Cardiac muscle cell (in vitro differentiated cells and primary cell): ENCODE results near the gene TRPC6. TPM values are rescaled to one million over a fixed set of nuclear protein-coding genes. Genes with fewer than 3 reads are reported as not detected.
"Not testable (repeated sequence)": the region's sequence is repeated elsewhere in the genome, so short reads cannot be mapped to it uniquely, and the experiment has no call there.

Experiments used
- DNase-seq, 2 donors: peaks; one replicate each; pipeline versions ENCODE4 v3.0.0 to v3.0.0-alpha.2; 2010 to 2017; ENCODE audit warnings: low read depth in 1 of 2, low spot score in 1 of 2
- H3K27ac ChIP-seq: fragments of 200-600 bp; sonication (generic); 2 replicates; pipeline ENCODE4 v1.5.1; 2016
- H3K27me3 ChIP-seq: fragments of 200-600 bp; sonication (generic); 2 replicates; pipeline ENCODE4 v1.6.0; 2016; ENCODE audit warnings: control low read depth
- H3K36me3 ChIP-seq: fragments of 200-600 bp; sonication (generic); 2 replicates; pipeline ENCODE4 v1.5.1; 2016; ENCODE audit warnings: control low read depth
- H3K4me1 ChIP-seq: fragments of 200-600 bp; sonication (generic); 2 replicates; pipeline ENCODE4 v1.8.1; 2017; ENCODE audit warnings: low read depth, mild to moderate bottlenecking, mixed run types
- H3K4me3 ChIP-seq: fragments of 200-600 bp; sonication (generic); 2 replicates; pipeline ENCODE4 v1.5.1; 2016; ENCODE audit warnings: mild to moderate bottlenecking
- H3K9me3 ChIP-seq: fragments of 200-600 bp; sonication (generic); 2 replicates; pipeline ENCODE4 v1.5.1; 2017; ENCODE audit warnings: low read depth, mild to moderate bottlenecking, control low read depth
- polyA plus RNA-seq: library from polyadenylated mRNA; unstranded; fragments of >200 nt; fragmentation: Nextera tagmentation; extraction: Ambion mirVana; gene quantifications from 2 replicates; pipeline ENCODE4 v1.2.1, GENCODE V29; 2016
- total RNA-seq: library from RNA; depleted of rRNA; stranded (reverse); fragments of >200 nt; gene quantifications from 2 replicates; pipeline ENCODE4 v1.2.3, GENCODE V29; 2016
- TF ChIP-seq, protein P1 (sequence below): IDR thresholded peaks from 2 replicates; pipeline ENCODE4 v1.5.1; 2012; ENCODE audit warnings: low read depth, mild to moderate bottlenecking, low read length

Gene TRPC6
- total and polyA plus RNA-seq, 2 experiments from 2014 or later = not detected

DNA sequence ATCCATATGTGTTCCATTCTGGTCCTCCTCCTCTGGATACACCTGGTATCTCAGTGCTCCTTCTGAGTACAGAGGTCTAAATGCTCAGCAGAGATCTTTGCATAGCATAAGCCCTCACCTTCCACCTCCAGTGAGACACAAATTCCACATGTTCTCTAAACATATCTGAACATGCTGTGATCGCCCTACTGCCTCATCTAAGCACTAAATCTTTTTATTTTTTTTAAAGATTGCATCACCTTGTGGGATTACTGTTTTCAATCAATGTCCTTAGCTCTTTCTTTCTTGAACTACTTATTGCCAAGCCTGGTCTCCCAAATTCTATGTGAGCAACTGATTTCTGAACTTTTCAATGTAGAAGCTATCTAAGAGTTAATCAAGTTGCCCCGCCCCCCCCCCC, 113.4 kb downstream of the TRPC6 start:
- TF ChIP-seq, protein P1, sequence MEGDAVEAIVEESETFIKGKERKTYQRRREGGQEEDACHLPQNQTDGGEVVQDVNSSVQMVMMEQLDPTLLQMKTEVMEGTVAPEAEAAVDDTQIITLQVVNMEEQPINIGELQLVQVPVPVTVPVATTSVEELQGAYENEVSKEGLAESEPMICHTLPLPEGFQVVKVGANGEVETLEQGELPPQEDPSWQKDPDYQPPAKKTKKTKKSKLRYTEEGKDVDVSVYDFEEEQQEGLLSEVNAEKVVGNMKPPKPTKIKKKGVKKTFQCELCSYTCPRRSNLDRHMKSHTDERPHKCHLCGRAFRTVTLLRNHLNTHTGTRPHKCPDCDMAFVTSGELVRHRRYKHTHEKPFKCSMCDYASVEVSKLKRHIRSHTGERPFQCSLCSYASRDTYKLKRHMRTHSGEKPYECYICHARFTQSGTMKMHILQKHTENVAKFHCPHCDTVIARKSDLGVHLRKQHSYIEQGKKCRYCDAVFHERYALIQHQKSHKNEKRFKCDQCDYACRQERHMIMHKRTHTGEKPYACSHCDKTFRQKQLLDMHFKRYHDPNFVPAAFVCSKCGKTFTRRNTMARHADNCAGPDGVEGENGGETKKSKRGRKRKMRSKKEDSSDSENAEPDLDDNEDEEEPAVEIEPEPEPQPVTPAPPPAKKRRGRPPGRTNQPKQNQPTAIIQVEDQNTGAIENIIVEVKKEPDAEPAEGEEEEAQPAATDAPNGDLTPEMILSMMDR = no peak
- Histone ChIP-seq H3K4me1 (peaks cover 7% of the 10 kb centered on the region), H3K36me3 (no peaks in the 10 kb centered on the region), H3K4me3 (no peak overlapping the region), H3K9me3 (no peaks in the 10 kb centered on the region), H3K27ac (no peak overlapping the region), H3K27me3 (no peaks in the 10 kb centered on the region)
- no peak for DNase-seq

- peak in 1 of 2 donors; percentile 18 for DNase-seq
- H3K27ac ChIP-seq = peak overlapping the region; percentile 43
- TF ChIP-seq, protein P1 = no peak
Measured at GRCh38 chr11:101466352-101466751, 117.5 kb downstream of the TRPC6 start.

GRCh38 chr11:101464388-101464787, 119.4 kb downstream of the TRPC6 start:
- not testable (repeated sequence) for H3K4me1 ChIP-seq, H3K4me3 ChIP-seq, H3K27me3 ChIP-seq, H3K27ac ChIP-seq, H3K9me3 ChIP-seq, DNase-seq, H3K36me3 ChIP-seq

More at GRCh38 chr11:101466352-101466751, 117.5 kb downstream of the TRPC6 start:
- no peaks in the 10 kb centered on the region for H3K27me3 ChIP-seq
- no peak overlapping the region for H3K4me3 ChIP-seq
- no peaks in the 10 kb centered on the region for H3K36me3 ChIP-seq
- no peaks in the 10 kb centered on the region for H3K9me3 ChIP-seq
- H3K4me1 ChIP-seq = peaks cover 7% of the 10 kb centered on the region

- Histone ChIP-seq H3K9me3 (no peaks in the 10 kb centered on the region), H3K27ac (no peak overlapping the region), H3K4me3 (no peak overlapping the region), H3K36me3 (no peaks in the 10 kb centered on the region), H3K27me3 (no peaks in the 10 kb centered on the region), H3K4me1 (no peaks in the 10 kb centered on the region)
- TF ChIP-seq, protein P1 = no peak
- no peak for DNase-seq
Measured at GRCh38 chr11:101459020-101459419, 124.8 kb downstream of the TRPC6 start.

- no peaks in the 10 kb centered on the region for H3K36me3 ChIP-seq
- no peaks in the 10 kb centered on the region for H3K9me3 ChIP-seq
- H3K4me1 ChIP-seq = peaks cover under 1% of the 10 kb centered on the region
- no peak for DNase-seq
- no peak overlapping the region for H3K4me3 ChIP-seq
- no peaks in the 10 kb centered on the region for H3K27me3 ChIP-seq
- H3K27ac ChIP-seq = no peak overlapping the region
- TF ChIP-seq, protein P1 = no peak
Measured at GRCh38 chr11:101458161-101458560, 125.6 kb downstream of the TRPC6 start.

DNA sequence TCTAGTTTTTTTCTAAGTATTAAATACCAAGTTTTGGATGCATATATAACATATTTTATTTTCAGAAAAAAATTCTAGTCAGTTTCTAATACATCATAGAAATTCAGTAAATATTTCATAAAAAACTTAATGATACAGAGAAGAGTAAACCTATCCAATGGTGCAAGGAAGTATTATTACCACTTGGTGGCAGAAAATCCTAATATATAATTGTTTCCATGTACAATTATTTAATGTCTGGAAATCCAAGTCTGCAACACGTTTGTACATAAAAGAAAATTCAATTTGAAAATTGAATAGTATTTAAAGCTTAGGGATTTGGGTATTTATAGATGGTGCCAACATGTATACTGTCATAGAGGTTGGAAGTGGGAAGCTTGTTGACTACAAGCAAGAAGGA, 127.0 kb downstream of the TRPC6 start:
- Histone ChIP-seq H3K27ac (no peak overlapping the region), H3K27me3 (no peaks in the 10 kb centered on the region), H3K36me3 (no peaks in the 10 kb centered on the region), H3K4me3 (no peak overlapping the region), H3K4me1 (peaks cover 2% of the 10 kb centered on the region), H3K9me3 (no peaks in the 10 kb centered on the region)
- peak in 1 of 2 donors; percentile 24 for DNase-seq
- TF ChIP-seq, protein P1 = peak; percentile 22
